K562 (cell line): ENCODE results near the gene SLC7A6OS. TPM values are rescaled to one million over a fixed set of nuclear protein-coding genes. Genes with fewer than 3 reads are reported as not detected.

Experiments used
- CBX1 ChIP-seq: sonication (generic); IDR thresholded peaks from 2 replicates; pipeline ENCODE4 v1.6.1; 2016; ENCODE audit warnings: antibody characterized with exemption, low read depth, mild to moderate bottlenecking
- HLTF ChIP-seq: fragments of 450-650 bp; IDR thresholded peaks from 2 replicates; pipeline ENCODE4 v1.6.1; 2016
- NONO ChIP-seq, 2 experiments: fragments of 200-400 bp in 1 of 2; fragments of 450-650 bp in 1 of 2; formaldehyde crosslinking in 1 of 2; IDR thresholded peaks; 2 replicates each; pipeline ENCODE4 v1.6.1; 2017; ENCODE audit warnings: low read depth in 2 of 2, mild to moderate bottlenecking in 2 of 2, moderate library complexity in 2 of 2, low read length in 1 of 2
- PHTF2 ChIP-seq: fragments of 250-450 bp; sonication (Bioruptor Pico); IDR thresholded peaks from 2 replicates; pipeline ENCODE4 v1.5.0; 2021; ENCODE audit warnings: mild to moderate bottlenecking
- POLR2G ChIP-seq: fragments of 200-400 bp; formaldehyde crosslinking; IDR thresholded peaks from 2 replicates; pipeline ENCODE4 v1.6.1; 2017; ENCODE audit warnings: low read depth, mild to moderate bottlenecking, antibody characterized with exemption, low read length, moderate library complexity
- SP1 ChIP-seq: sonication (generic); formaldehyde crosslinking; IDR thresholded peaks from 2 replicates; pipeline ENCODE4 v1.8.1; 2022; ENCODE audit warnings: mild to moderate bottlenecking, missing genetic modification reagents
- TARDBP ChIP-seq: fragments of 450-650 bp; IDR thresholded peaks from 2 replicates; pipeline ENCODE4 v1.6.1; 2016
- TFAP4 ChIP-seq: sonication (generic); formaldehyde crosslinking; IDR thresholded peaks from 2 replicates; pipeline ENCODE4 v1.8.0; 2022; ENCODE audit warnings: missing genetic modification reagents, mild to moderate bottlenecking, moderate library complexity, borderline replicate concordance
- VEZF1 ChIP-seq: fragments of 200-800 bp; sonication (Bioruptor generic); IDR thresholded peaks from 2 replicates; pipeline ENCODE4 v1.6.1; 2017; ENCODE audit warnings: missing genetic modification characterization, missing compliant biosample characterization
- ZBTB8A ChIP-seq: fragments of 450-650 bp; IDR thresholded peaks from 2 replicates; pipeline ENCODE4 v1.6.1; 2018; ENCODE audit warnings: mild to moderate bottlenecking, moderate library complexity; ENCODE audit not compliant: partially characterized antibody
- ZNF133 ChIP-seq: fragments of 250-450 bp; sonication (Bioruptor Pico); IDR thresholded peaks from 2 replicates; pipeline ENCODE4 v1.4.0; 2020; ENCODE audit warnings: mild to moderate bottlenecking
- ZNF41 ChIP-seq: fragments of 250-450 bp; sonication (Bioruptor Pico); conservative IDR thresholded peaks from 2 replicates; pipeline ENCODE4 v1.4.0; 2020; ENCODE audit warnings: mild to moderate bottlenecking
- polyA plus RNA-seq, 8 experiments: library from polyadenylated mRNA; depleted of rRNA in 4 of 8; stranded (reverse) in 5 of 8; unstranded in 3 of 8; fragments of >200 nt; fragmentation: Nextera tagmentation in 2 of 8; fragmentation: Illumina TruSeq in 1 of 8; extraction: Ambion mirVana in 2 of 8; extraction: Trizol in 1 of 8; gene quantifications; 2 replicates each; pipeline versions ENCODE4 v1.2.1 to v1.2.3, GENCODE V29; 2011 to 2014; ENCODE audit warnings: inconsistent platforms in 1 of 8, missing spikeins in 1 of 8
- total RNA-seq, 7 experiments: library from RNA; depleted of rRNA in 6 of 7; stranded (reverse); fragments of >200 nt in 6 of 7; fragmentation: Illumina TruSeq in 2 of 7; extraction: Trizol in 2 of 7; gene quantifications; 2 replicates each; pipeline versions ENCODE4 v1.2.1 to v1.2.3, GENCODE V29; 2011 to 2021; ENCODE audit warnings: low replicate concordance in 1 of 7
- TF ChIP-seq, protein P1 (sequence below), 2 experiments: fragments of 250-450 bp in 1 of 2; fragments of 450-650 bp in 1 of 2; sonication (Bioruptor Pico) in 1 of 2; IDR thresholded peaks; 2 replicates each; pipeline versions ENCODE4 v1.6.1 to v1.8.0; 2016 to 2021; ENCODE audit warnings: mild to moderate bottlenecking in 2 of 2, moderate library complexity in 2 of 2, missing compliant biosample characterization in 1 of 2, missing genetic modification characterization in 1 of 2
- TF ChIP-seq, protein P2 (sequence below): fragments of 250-450 bp; sonication (Bioruptor Pico); IDR thresholded peaks from 2 replicates; pipeline ENCODE4 v1.6.1; 2021; ENCODE audit warnings: mild to moderate bottlenecking
- TF ChIP-seq, protein P3 (sequence below): fragments of 250-450 bp; sonication (Bioruptor Pico); IDR thresholded peaks from 2 replicates; pipeline ENCODE4 v1.4.0; 2020; ENCODE audit warnings: borderline replicate concordance
- TF ChIP-seq, protein P4 (sequence below): fragments of 450-650 bp; formaldehyde crosslinking; conservative IDR thresholded peaks from 2 replicates; pipeline ENCODE4 v1.4.0; 2022; ENCODE audit warnings: mild to moderate bottlenecking, missing genetic modification characterization
- TF ChIP-seq, protein P5 (sequence below): sonication (generic); formaldehyde crosslinking; IDR thresholded peaks from 2 replicates; pipeline ENCODE4 v1.8.1; 2023; ENCODE audit warnings: mild to moderate bottlenecking, missing genetic modification reagents

SLC7A6OS gene
- total and polyA plus RNA-seq, 9 of the 15 experiments (the other 6 are each of a cell fraction or from before 2014, with no cell fraction given): 2.7 to 23.6 (median 17.2) TPM

DNA sequence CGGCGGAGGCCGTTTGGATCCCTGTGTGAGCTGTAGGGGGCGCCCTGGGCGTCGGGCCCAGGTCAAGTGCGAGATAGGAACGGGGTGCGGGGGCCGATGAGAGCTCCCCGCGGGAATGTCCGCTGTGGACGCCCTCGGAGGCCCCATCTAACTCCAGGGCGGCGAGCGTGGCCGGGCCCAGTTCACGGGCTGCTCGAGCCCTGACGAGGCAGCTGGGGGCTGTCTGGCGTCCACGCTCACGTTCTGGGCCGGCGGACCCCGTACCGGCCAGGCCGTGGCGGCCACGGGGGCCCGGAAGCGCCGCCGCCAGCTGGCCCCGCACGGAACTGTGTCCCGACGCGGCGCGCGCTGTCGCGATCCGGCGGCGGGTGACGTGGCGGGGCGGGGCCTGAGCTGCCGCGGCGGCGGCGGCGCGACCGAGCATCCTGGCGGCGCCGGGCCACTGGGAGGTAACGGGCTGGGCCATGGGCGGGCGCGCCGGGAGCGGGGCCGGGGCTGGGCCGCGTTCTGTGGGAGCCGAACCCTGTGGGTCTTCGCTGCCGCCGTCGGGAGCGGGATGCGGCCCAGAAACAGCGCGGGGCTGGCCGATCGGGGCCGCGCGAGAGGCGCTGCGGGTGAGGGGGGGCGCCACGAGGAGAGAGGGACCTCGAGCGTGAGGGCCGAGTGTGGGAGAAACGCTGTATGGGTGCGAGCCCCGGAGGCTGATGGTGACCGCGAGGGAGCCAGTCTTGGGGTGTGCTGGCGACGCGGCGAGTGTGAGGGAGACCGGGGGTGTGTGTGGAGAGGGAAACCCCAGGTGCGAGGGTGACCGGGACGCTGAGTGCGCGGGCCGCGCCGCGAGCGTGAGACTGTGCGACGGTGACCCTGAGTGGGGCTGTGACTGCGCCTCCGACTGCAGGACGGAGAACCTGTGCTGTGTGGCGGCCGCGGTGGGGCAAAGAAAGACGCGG, 46.3 kb downstream of the SLC7A6OS start, which contains the start of gene SLC7A6 (continued):
- TF ChIP-seq, protein P1, sequence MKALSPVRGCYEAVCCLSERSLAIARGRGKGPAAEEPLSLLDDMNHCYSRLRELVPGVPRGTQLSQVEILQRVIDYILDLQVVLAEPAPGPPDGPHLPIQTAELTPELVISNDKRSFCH (CRISPR knock-in tag; IDR thresholded peaks at IDR 0.05): no peak
- TF ChIP-seq, protein P1 (tag; IDR thresholded peaks at IDR 0.05): peak; percentile 69
- no peak for TF ChIP-seq CBX1
- TF ChIP-seq ZNF41: no peak
- TF ChIP-seq, protein P2, sequence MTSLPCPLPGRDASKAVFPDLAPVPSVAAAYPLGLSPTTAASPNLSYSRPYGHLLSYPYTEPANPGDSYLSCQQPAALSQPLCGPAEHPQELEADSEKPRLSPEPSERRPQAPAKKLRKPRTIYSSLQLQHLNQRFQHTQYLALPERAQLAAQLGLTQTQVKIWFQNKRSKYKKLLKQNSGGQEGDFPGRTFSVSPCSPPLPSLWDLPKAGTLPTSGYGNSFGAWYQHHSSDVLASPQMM (CRISPR knock-in tag): no peak
- TF ChIP-seq NONO (IDR thresholded peaks at IDR 0.05; ENCODE audit: low read depth in 2 of 2, low read length in 1 of 2): peak; percentile 59 to 94
- peak; percentile 92; the same call in 1 of the 2 replicates for TF ChIP-seq TARDBP
- peak; percentile 78 for TF ChIP-seq SP1
- TF ChIP-seq ZBTB8A: no peak
- TF ChIP-seq, protein P3, sequence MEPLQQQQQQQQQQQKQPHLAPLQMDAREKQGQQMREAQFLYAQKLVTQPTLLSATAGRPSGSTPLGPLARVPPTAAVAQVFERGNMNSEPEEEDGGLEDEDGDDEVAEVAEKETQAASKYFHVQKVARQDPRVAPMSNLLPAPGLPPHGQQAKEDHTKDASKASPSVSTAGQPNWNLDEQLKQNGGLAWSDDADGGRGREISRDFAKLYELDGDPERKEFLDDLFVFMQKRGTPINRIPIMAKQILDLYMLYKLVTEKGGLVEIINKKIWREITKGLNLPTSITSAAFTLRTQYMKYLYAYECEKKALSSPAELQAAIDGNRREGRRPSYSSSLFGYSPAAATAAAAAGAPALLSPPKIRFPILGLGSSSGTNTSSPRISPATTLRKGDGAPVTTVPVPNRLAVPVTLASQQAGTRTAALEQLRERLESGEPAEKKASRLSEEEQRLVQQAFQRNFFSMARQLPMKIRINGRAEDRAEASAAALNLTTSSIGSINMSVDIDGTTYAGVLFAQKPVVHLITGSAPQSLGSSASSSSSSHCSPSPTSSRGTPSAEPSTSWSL: no peak
- TF ChIP-seq PHTF2 (CRISPR knock-in tag): no peak
- peak; percentile 72 for TF ChIP-seq TFAP4
- 0 out of 2 replicates have a peak, but pooled peaks have one; percentile 18 for TF ChIP-seq ZNF133 (CRISPR knock-in tag)
- TF ChIP-seq HLTF: peak; percentile 20; the same call in 1 of the 2 replicates
- TF ChIP-seq, protein P4, sequence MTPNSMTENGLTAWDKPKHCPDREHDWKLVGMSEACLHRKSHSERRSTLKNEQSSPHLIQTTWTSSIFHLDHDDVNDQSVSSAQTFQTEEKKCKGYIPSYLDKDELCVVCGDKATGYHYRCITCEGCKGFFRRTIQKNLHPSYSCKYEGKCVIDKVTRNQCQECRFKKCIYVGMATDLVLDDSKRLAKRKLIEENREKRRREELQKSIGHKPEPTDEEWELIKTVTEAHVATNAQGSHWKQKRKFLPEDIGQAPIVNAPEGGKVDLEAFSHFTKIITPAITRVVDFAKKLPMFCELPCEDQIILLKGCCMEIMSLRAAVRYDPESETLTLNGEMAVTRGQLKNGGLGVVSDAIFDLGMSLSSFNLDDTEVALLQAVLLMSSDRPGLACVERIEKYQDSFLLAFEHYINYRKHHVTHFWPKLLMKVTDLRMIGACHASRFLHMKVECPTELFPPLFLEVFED (CRISPR knock-in tag): no peak
- TF ChIP-seq, protein P5, sequence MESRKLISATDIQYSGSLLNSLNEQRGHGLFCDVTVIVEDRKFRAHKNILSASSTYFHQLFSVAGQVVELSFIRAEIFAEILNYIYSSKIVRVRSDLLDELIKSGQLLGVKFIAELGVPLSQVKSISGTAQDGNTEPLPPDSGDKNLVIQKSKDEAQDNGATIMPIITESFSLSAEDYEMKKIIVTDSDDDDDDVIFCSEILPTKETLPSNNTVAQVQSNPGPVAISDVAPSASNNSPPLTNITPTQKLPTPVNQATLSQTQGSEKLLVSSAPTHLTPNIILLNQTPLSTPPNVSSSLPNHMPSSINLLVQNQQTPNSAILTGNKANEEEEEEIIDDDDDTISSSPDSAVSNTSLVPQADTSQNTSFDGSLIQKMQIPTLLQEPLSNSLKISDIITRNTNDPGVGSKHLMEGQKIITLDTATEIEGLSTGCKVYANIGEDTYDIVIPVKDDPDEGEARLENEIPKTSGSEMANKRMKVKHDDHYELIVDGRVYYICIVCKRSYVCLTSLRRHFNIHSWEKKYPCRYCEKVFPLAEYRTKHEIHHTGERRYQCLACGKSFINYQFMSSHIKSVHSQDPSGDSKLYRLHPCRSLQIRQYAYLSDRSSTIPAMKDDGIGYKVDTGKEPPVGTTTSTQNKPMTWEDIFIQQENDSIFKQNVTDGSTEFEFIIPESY (CRISPR knock-in tag): 0 out of 2 replicates have a peak, but pooled peaks have one; percentile 28
- TF ChIP-seq VEZF1 (CRISPR knock-in tag): peak; percentile 75
- peak; percentile 90 for TF ChIP-seq POLR2G
